NCI-H2107 (cell line): ENCODE data around the gene PTPRN2.

Source experiments
- DNase-seq: peaks from one replicate; lab custom pipeline; 2025; lab: John Stamatoyannopoulos, UW

Gene PTPRN2

DNA sequence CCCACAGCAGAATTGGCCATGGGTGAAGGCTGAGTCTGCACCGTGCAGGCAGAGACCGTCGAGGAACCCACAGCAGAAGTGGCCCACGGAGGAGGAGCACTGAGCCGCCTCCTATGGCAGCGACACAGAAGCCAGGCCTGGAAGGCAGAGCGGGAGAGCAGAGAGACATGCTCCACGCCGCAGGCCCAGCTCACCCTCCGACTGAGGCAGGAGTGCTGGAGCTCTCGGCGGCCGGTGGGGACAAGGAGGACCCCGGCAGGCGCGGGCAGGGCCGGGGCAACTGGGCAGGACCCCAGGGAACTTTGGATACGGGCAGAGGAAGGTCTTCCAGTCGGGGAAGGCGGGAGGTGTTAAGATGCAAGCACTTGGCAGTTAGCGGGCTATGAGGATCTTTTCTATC, 830.4 kb downstream of the PTPRN2 start:
- DNase-seq = no peak

DNA sequence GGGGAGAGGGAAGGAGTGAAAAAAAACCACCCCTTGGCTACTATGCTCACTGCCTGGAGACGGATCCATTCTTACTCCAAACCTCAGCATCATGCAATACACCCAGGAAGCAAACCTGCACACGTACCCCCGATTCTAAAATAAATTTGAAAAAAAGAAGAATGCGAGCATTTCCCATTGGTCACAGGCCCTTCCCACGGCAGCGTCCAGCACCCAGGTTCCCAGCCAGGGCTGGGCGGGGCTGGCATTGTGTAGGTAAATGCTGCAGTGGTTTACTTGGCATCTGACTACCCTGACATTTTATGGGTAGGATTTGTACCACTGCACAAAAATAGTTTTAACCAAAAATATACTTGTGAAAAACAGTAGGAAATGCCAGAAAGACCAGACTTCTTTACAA, 831.9 kb downstream of the PTPRN2 start:
- no peak for DNase-seq

GRCh38 chr7:157754416-157754790, 833.2 kb downstream of the PTPRN2 start:
- no peak for DNase-seq

DNA sequence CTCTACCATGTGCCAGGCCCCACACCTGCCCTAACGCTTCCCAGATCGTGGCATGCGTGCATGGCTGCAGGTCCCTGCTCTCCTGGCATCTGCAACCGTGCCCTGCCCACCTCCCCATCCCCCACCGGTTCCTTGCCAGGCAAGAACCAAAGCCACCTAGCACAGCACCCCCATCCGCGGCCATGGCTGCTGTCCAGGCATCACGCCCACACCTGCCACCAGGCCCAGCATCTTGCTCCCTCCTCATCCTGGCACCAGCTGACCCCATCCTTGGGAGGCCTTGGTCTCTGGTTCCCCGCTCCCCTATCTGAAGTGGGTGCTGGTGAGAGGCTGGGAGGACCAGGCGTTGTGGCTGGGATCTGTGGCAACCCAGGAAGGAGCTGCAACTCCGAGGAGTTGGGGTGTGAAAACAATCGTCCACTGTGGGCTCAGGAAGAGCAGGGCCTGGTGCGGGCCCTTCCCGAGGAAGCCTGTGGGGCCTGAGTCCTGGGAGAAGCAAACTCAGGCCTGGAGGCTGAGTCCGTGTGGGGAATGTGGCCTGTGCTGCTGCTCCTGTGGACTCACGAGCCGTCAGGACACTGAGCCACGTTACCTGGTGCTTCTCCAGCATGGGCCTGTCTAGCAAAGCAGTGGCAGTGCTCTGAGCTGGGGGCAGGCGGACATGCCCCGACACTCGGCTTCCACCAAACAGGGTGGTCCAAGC, 833.8 kb downstream of the PTPRN2 start:
- no peak for DNase-seq

- DNase-seq = no peak
Observed at GRCh38 chr7:157752832-157753291, 834.8 kb downstream of the PTPRN2 start.

DNA sequence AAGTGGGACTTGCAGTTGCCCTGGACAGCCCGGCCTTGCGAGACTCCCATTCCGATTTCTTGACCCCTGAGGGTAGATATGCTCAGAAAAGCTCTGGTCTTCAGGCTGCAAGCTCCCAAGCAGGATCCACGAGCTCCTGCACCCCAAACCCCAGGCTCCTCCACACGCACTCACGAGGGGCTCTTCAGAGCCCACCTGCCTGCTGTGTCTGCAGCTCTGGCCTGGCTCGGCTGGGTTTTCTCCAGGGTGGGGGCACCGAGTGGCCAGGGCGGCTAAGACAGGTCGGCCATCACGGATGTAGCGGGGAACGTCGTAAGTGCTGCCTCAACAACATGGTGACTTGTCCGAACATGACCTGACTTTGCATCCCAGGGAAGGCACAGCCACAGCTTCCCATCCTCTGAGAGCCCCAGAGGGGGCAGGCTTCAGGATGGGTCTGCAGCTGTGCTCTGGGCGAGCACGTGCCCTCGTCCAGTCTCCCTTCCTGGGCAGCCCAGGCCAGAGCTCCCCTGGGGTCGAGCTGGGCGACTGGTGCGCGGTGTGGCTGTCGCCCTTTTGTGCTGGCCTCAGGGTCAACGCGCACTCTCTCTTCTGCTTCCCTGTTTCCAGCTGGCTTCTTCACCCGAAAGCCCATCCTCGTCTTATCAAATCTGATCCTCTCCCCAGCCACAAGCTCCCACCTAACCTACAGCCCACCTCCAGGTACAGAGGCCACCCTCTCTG, 835.5 kb downstream of the PTPRN2 start:
- no peak for DNase-seq

- no peak for DNase-seq
Observed at GRCh38 chr7:157751406-157751805, 836.2 kb downstream of the PTPRN2 start.

- no peak for DNase-seq
Observed at GRCh38 chr7:157750291-157750690, 837.3 kb downstream of the PTPRN2 start.

GRCh38 chr7:157745721-157746709, 841.6 kb downstream of the PTPRN2 start:
- no peak for DNase-seq

GRCh38 chr7:157744786-157745601, 842.6 kb downstream of the PTPRN2 start:
- no peak for DNase-seq

DNA sequence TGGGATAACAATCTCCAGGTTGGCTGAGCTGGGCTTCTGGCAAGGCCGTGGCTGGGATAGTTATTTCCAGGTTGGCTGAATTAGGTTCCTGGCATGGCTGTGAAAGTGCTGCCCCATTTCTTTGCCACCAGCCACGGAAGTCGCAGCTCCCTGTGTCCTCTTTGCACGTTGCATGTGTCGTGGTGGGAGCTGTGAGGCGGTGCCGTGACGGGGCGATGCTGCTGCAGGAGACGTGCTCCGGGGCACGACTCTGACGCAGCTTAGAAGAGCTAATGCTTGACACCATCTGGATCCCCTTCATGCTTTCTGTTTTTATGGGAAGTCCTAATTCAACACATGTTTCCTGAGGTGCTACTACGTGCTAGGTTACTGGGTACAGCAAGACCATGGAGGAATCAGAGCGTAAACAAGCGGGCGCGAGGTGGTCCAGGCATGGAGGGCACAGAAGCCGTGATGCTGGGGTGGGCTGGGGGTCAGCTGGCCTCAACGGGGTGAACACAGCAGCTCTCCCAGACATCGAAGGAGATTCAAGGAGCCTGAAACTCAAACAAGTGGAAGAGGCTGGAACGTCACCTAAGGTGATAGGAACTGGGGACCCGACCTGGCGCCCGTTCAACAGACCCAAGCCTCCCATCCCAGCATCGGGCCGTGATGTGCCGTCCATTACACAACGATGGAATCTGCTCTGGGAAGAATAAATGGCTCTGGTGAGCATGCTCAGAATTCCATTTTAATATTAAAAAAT, 843.7 kb downstream of the PTPRN2 start:
- DNase-seq = no peak

DNA sequence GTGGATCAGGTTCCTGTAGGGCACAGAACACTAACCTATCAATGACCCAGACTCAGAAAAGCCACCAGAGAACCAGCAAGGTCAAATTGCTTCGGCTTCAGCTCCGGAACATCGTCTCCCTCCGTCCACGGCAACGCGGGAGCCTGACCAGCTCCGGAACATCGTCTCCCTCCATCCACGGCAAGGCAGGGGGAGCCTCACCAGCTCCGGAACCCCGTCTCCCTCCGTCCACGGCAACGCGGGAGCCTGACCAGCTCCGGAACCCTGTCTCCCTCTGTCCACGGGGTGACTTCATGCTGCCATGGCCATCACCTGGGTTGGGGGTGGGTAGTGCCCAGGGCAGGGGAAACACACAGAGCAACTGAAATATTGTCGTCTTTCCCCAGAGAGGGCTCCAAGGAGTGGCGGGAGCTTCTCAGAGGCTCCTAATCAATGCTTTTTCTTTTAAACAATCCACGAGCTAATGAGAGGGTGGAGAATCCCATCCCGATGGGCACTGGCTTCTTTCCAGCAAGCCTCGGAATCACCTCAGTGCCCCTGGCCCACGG, 847.3 kb downstream of the PTPRN2 start:
- no peak for DNase-seq

- DNase-seq = no peak
Observed at GRCh38 chr7:157739650-157740049, 848.0 kb downstream of the PTPRN2 start.

GRCh38 chr7:157739031-157739430, 848.6 kb downstream of the PTPRN2 start:
- DNase-seq = no peak

- DNase-seq = no peak
Observed at GRCh38 chr7:157738066-157738460, 849.6 kb downstream of the PTPRN2 start.

DNA sequence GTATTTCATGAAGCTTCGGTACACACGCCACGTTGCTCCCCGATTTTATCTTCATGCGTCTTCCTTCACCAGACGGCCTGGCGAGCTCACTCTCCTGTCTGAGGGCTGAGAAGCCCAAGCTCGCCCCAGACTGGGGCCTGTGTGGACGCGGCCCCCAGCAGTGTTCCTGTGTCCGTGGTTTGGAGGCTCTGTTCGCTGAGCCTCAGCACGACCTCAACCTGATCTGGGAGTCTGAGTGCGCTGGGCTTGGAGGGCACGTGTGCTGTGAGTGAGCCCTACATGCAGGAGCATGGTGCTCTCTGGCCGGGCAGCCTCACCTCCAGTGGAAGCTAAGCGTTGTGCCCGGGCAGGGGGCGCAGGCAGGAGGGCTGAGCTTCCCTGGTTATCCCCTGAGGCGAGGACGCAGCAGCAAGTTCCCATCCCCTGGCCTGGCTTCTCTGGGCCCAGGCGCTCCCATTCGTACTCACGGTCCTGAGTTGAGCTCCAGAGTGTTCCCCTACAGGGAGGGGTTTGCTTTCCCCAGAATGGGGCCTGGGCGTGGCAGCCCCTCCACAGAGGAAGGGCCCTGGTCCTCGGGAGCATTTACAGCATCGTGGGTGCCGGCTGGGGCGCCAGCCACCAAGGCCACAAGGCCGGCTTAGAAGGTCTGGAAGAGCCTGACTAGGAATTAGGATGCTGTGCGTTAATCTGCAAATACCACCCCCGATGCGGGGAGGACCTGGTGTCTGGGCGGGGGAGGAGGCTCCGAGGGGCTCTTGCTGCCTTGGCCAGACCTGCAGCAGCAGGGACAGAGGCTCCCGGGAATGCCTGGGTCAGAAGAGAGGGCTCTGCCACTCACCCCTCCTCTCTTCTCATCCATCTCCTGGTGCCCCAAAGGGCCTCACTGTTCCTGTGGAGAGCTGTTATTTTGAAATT, 850.2 kb downstream of the PTPRN2 start:
- DNase-seq = no peak

- no peak for DNase-seq
Observed at GRCh38 chr7:157736341-157736740, 851.3 kb downstream of the PTPRN2 start.

DNA sequence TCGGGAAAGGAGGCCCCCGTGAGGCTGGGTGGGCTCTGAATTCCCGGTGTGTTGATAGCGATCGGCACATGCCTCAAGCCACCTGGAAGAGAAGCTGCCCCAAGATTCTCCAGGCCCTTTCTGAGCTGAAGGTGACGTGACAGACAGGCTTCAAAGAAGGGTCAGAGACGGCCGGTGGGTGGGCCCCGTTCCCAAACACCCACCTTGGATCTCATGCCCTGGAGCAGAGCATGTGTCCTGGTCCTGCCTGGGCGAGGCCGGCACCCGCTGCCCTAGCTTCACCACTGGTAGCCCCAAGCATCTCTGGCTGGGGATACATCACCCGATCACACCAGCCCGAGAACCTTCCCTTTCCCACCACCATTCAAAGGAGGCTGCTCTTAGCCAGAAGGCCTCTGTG, 851.8 kb downstream of the PTPRN2 start:
- DNase-seq = no peak
